Stimulated activated CD8-positive, alpha-beta memory T cell treated with anti-CD3 and anti-CD28 coated beads, Interleukin-4, amount 100 ng/mL, for 48 hours (primary cell): ENCODE results near the gene IL1RN.
"Not testable (repeated sequence)": the region's sequence is repeated elsewhere in the genome, so short reads cannot be mapped to it uniquely, and the experiment has no call there.

ENCODE experiments used
- DNase-seq: peaks from one replicate; pipeline ENCODE4 v3.0.0-alpha.2; 2020

IL1RN gene

GRCh38 chr2:113126845-113127645 is at the start of gene IL1RN:
Gene IL1RN (plus strand): TSS chr2:113127598. CDS start chr2:113127625, 27 bp downstream.
- DNase-seq: no peak

GRCh38 chr2:113077921-113078320 is 49.5 kb upstream of the IL1RN start:
- no peak for DNase-seq

- DNase-seq: no peak
These were observed 49.0 kb upstream of the IL1RN start for GRCh38 chr2:113078350-113078839.

GRCh38 chr2:113079131-113079530 is 48.3 kb upstream of the IL1RN start:
- DNase-seq: no peak

- peak; percentile 80 for DNase-seq
These were observed 47.3 kb upstream of the IL1RN start for GRCh38 chr2:113080134-113080533.

GRCh38 chr2:113081488-113082210 is 45.7 kb upstream of the IL1RN start:
- DNase-seq: no peak

- no peak for DNase-seq
These were observed 44.1 kb upstream of the IL1RN start for GRCh38 chr2:113083296-113083695.

GRCh38 chr2:113084249-113085000 is 43.0 kb upstream of the IL1RN start:
- DNase-seq: no peak

GRCh38 chr2:113085542-113085941 is 41.9 kb upstream of the IL1RN start:
- no peak for DNase-seq

GRCh38 chr2:113088213-113088992 is 39.0 kb upstream of the IL1RN start:
- no peak for DNase-seq

GRCh38 chr2:113089916-113090315 is 37.5 kb upstream of the IL1RN start:
- DNase-seq: no peak

- DNase-seq: no peak
These were observed 36.0 kb upstream of the IL1RN start for GRCh38 chr2:113091231-113091896.

GRCh38 chr2:113092864-113093612 is 34.4 kb upstream of the IL1RN start:
- no peak for DNase-seq

GRCh38 chr2:113093613-113093977 is 33.8 kb upstream of the IL1RN start:
- no peak for DNase-seq

GRCh38 chr2:113096306-113096705 is 31.1 kb upstream of the IL1RN start:
- DNase-seq: not testable (repeated sequence)

GRCh38 chr2:113096842-113097618 is 30.4 kb upstream of the IL1RN start:
- DNase-seq: not testable (repeated sequence)

GRCh38 chr2:113098041-113098440 is 29.4 kb upstream of the IL1RN start:
- peak; percentile 38 for DNase-seq

- no peak for DNase-seq
These were observed 28.9 kb upstream of the IL1RN start for GRCh38 chr2:113098532-113098931.

GRCh38 chr2:113102133-113102532 is 25.3 kb upstream of the IL1RN start:
- DNase-seq: no peak

- no peak for DNase-seq
These were observed 24.1 kb upstream of the IL1RN start for GRCh38 chr2:113103277-113103676.
